Muscle of leg (tissue), 11 donors: ENCODE results near the gene MS4A13. TPM values are rescaled to one million over a fixed set of nuclear protein-coding genes. Genes with fewer than 3 reads are reported as not detected.
"Not testable (repeated sequence)": the region's sequence is repeated elsewhere in the genome, so short reads cannot be mapped to it uniquely, and the experiment has no call there.

Experiments used
- DNase-seq: peaks from one replicate; pipeline ENCODE4 v3.0.0; 2013
- H3K27ac ChIP-seq: one replicate; pipeline ENCODE4 v1.5.1; 2013; ENCODE audit warnings: mild to moderate bottlenecking, low read length, control low read depth
- H3K27me3 ChIP-seq: one replicate; pipeline ENCODE4 v1.6.1; 2013; ENCODE audit warnings: low read length; ENCODE audit not compliant: control insufficient read depth, insufficient read depth
- H3K36me3 ChIP-seq: one replicate; pipeline ENCODE4 v1.6.1; 2013; ENCODE audit warnings: low read length; ENCODE audit not compliant: control insufficient read depth, insufficient read depth
- H3K4me1 ChIP-seq: one replicate; pipeline ENCODE4 v1.6.1; 2013; ENCODE audit warnings: low read length; ENCODE audit not compliant: control insufficient read depth, insufficient read depth
- H3K4me3 ChIP-seq: one replicate; pipeline ENCODE4 v1.5.1; 2013; ENCODE audit warnings: low read length, control low read depth
- H3K9me3 ChIP-seq: replicated peaks from 2 replicates; pipeline ENCODE4 v1.6.1; 2013; ENCODE audit warnings: low read depth, low read length; ENCODE audit not compliant: control insufficient read depth
- WGBS: methylation state at CpG from one replicate; pipeline ENCODE4 v1.1.5; 2013; ENCODE audit warnings: missing lambda C conversion rate; ENCODE audit not compliant: insufficient coverage; 5-methylcytosine and 5-hydroxymethylcytosine counted together
- polyA plus RNA-seq, 8 donors: library from polyadenylated mRNA; unstranded; fragments of 120-200 nt; gene quantifications; one replicate each; pipeline versions ENCODE4 v1.2.1 to v1.2.3, GENCODE V29; 2013; ENCODE audit warnings: inconsistent platforms in 1 of 8, low replicate concordance in 1 of 8; ENCODE audit not compliant: insufficient read length in 8 of 8, insufficient read depth in 1 of 8
- total RNA-seq: library from RNA; stranded (reverse); fragments of 120-200 nt; gene quantifications from one replicate; pipeline ENCODE4 v1.2.4, GENCODE V29; 2013

Gene MS4A13
- total and polyA plus RNA-seq, 9 donors: not detected

DNA sequence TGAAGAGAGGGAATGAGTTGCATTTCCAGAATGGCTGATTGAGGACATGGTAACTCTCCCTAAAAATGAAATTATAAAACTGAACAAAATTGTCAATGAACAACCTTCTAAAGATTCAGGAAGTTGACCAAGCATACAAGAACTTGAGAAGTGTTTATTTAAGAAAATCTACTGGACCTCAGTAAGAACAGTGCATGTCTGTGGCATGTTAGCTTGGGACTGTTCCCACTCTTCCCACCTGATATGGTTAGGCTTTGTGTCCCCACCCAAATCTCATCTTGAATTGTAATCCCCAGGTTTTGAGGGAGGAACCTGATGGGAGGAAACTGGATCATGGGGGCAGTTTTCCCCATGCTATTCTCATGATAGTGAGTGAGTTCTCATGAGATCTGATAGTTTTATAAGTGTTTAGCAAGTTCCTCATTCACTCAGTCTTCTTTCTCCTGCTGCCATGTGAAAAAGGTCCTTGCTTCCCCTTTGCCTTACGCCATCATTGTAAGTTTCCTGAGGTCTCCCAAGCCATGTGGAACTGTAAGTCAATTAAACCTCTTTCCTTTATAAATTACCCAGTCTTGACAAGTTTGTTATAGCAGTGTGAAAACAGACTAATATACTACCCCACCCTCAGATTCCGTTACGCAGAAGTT is 15.4 kb downstream of the MS4A13 start:
- H3K4me1 ChIP-seq: no peaks in the 10 kb centered on the region
- H3K27ac ChIP-seq: no peak overlapping the region
- H3K9me3 ChIP-seq: no peaks in the 10 kb centered on the region
- no CpG with 5 or more reads among the region's 3 CpGs for WGBS
- H3K36me3 ChIP-seq: no peaks in the 10 kb centered on the region
- no peaks in the 10 kb centered on the region for H3K27me3 ChIP-seq
- no peak overlapping the region for H3K4me3 ChIP-seq
- DNase-seq: no peak

DNA sequence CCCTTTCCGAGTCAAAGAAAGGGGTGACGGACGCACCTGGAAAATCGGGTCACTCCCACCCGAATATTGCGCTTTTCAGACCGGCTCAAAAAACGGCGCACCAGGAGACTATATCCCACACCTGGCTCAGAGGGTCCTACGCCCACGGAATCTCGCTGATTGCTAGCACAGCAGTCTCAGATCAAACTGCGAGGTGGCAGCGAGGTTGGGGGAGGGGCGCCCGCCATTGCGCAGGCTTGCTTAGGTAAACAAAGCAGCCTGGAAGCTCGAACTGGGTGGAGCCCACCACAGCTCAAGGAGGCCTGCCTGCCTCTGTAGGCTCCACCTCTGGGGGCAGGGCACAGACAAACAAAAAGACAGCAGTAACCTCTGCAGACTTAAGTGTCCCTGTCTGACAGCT is 17.2 kb downstream of the MS4A13 start:
- WGBS: no CpG with 5 or more reads among the region's 18 CpGs
- H3K27ac ChIP-seq, H3K36me3 ChIP-seq, DNase-seq, H3K4me3 ChIP-seq, H3K4me1 ChIP-seq, H3K9me3 ChIP-seq, H3K27me3 ChIP-seq: not testable (repeated sequence)

DNA sequence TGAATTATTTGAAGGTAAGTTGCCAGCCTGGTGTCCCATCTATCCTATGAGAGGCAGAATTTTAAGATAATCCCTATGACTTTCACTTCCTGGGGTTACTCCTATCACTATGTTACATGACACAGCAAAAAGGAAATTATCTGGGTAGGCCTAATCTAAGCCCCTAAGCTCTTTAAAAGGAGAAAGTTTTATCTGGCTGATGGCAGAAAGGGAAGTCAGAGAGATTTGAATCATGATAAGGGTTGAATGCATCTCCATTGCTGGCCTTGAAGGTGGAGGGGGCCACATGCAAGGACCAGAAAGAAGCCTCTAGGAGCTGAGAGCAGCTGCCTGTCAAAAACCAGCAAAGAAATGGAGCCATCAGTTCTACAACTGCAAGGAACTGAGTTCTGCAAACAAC is 23.4 kb downstream of the MS4A13 start:
- H3K36me3 ChIP-seq, H3K9me3 ChIP-seq, H3K4me3 ChIP-seq, H3K27ac ChIP-seq, H3K27me3 ChIP-seq, H3K4me1 ChIP-seq, DNase-seq: not testable (repeated sequence)

DNA sequence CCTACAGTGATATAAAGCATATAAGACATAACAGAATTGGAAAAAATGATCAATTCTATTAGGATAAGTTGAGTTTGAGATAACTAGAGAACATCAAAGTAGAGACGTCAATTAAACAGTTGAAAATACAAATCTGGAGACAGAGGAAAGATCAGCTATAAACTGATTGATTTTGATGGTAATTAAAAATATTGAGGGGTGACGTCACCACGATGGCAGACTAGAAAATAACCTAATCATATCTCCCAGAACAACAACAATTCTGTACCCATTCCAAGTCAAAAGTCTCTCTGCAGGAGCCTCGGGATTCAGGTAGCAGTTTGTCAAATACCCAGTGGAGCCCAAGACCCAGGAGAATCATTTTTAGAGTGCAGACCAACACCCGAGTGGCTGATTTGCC is 28.9 kb downstream of the MS4A13 start:
- no peak for DNase-seq
- no peak overlapping the region for H3K27ac ChIP-seq
- 79% methylated on average over 2 of the region's 5 CpGs for WGBS

DNA sequence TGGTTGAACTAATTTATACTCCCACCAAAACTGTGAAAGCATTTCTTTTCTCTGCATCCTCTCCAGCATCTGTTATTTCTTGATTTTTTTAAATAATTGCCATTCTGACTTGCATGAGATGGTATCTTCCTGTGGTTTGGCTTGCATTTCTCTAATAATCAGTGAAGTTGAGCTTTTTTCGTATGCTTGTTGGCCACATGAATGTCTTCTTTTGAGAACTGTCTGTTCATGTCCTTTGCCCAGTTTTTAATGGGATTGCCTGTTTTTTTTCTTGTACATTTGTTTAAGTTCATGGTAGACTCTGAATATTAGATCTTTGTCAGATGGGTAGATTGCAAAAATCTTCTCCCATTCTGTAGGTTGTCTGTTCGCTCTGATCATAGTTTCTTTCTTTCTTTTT is 46.1 kb downstream of the MS4A13 start:
- DNase-seq: no peak
- Histone ChIP-seq H3K27ac (no peak overlapping the region), H3K9me3 (peaks cover 25% of the 10 kb centered on the region), H3K36me3 (no peaks in the 10 kb centered on the region), H3K4me1 (no peaks in the 10 kb centered on the region), H3K27me3 (no peaks in the 10 kb centered on the region), H3K4me3 (no peak overlapping the region)
- WGBS: no CpG with 5 or more reads among the region's 2 CpGs

More for the DNA sequence above, 28.9 kb downstream of the MS4A13 start:
- Histone ChIP-seq H3K36me3 (no peaks in the 10 kb centered on the region), H3K4me3 (no peak overlapping the region), H3K4me1 (no peaks in the 10 kb centered on the region), H3K9me3 (peaks cover 3% of the 10 kb centered on the region), H3K27me3 (no peaks in the 10 kb centered on the region)

DNA sequence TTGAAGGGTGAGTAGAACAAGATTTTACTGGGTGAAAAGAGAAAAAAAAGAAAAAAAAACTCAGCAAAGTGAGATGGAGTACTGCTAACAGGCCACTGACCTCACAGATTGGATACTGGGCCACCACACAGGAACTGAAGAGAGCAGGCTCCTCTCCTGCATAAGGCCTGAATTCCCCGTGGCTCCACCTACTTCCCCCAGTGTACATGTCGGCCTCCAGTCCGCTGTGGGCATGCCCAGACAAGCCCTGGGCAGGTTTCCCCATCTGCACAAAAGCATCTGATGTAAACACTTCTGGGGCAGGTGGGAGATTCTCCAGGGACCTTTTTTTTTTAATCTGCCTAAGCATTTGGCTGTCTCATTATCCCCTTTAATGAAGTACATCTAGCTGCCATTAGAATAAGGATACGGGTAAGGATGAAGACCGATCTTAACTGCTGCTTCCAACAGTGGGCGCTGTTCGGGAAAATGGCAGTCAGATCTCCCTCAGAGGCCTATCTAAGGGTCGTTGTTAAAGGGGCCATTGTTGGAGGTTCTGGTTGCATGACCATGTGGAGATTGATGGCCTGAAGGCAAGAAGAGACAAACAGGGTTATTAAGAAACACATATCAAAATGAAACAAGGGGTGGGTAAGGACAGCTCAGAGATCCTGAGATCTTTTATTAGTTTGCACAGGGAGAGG is 48.5 kb downstream of the MS4A13 start:
- no peak for DNase-seq
- Histone ChIP-seq H3K36me3 (no peaks in the 10 kb centered on the region), H3K27me3 (no peaks in the 10 kb centered on the region), H3K4me1 (no peaks in the 10 kb centered on the region), H3K9me3 (peaks cover 22% of the 10 kb centered on the region), H3K27ac (no peak overlapping the region), H3K4me3 (no peak overlapping the region)
- 66% methylated on average over 6 of the region's 8 CpGs for WGBS

DNA sequence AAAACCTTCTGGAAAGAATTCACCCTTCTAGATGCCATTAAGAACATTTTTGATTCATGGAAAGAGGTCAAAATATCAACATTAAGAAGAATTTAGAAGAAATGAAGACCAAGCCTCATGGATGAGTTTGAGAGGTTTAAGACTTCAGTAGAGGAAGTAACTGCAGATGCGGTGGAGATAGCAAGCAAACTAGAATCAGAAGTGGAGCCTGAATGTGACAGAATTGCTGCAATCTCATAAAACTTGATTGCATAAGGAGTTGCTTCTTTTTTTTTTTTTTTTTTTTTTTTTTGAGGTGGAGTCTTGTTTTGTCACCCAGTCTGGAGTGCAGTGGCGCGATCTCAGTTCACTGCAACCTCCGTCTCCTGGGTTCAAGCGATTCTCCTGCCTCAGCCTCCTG is 51.6 kb downstream of the MS4A13 start:
- WGBS: no CpG with 5 or more reads among the region's 5 CpGs
- Histone ChIP-seq H3K9me3 (peaks cover 13% of the 10 kb centered on the region), H3K4me1 (no peaks in the 10 kb centered on the region), H3K36me3 (no peaks in the 10 kb centered on the region), H3K4me3 (no peak overlapping the region), H3K27me3 (no peaks in the 10 kb centered on the region), H3K27ac (no peak overlapping the region)
- DNase-seq: peak; percentile 15

DNA sequence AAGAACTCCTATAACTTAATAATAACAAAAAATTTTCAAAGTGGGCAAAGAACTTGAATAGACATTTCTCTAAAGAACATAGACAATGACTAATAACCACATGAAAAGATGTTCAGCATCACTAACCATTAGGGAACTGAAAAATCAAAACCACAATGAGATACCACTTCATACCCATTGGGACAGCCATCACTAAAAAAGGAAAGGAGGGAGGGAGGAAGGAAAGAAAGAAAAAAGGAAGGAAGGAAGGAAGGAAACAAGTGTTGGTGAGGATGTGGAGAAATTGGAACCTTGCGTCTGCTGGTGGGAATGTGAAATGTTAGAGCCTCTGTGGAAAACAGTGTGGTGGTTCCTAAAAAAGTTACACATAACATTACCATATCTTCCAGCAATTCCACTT is 55.8 kb downstream of the MS4A13 start:
- no CpG with 5 or more reads among the region's 1 CpG for WGBS
- no peak for DNase-seq
- Histone ChIP-seq H3K4me1 (no peaks in the 10 kb centered on the region), H3K27ac (no peak overlapping the region), H3K36me3 (no peaks in the 10 kb centered on the region), H3K9me3 (no peaks in the 10 kb centered on the region), H3K4me3 (no peak overlapping the region), H3K27me3 (no peaks in the 10 kb centered on the region)

DNA sequence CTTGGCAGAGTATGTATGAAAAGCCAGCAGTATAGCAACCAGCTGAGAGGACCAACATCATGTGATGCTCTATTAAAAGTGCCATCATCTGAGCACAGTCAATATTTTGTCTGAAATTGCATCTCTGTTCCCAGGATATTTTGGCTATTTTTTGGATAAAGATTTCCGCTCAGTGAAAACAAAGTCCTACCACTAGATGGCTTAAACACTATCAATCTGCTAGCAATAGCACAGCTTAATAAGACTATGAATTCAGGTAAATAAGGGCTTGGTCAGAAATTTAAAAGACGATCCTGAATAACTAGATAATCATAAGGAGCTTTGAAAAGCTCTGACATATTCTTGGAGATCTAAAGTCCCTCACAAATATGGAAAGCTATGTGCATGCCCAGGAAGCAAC is 74.4 kb downstream of the MS4A13 start:
- no peak for DNase-seq
- Histone ChIP-seq H3K27ac (no peak overlapping the region), H3K36me3 (no peaks in the 10 kb centered on the region), H3K4me3 (no peak overlapping the region), H3K27me3 (no peaks in the 10 kb centered on the region), H3K4me1 (no peaks in the 10 kb centered on the region), H3K9me3 (peaks cover 7% of the 10 kb centered on the region)
- WGBS: no CpG with 5 or more reads among the region's 2 CpGs
